SU-DHL-6 (cell line): ENCODE results near the gene DNAJC15.
"Not testable (repeated sequence)": the region's sequence is repeated elsewhere in the genome, so short reads cannot be mapped to it uniquely, and the experiment has no call there.

Experiments
- H2AFZ ChIP-seq: fragments of 200-600 bp; sonication (generic); 2 replicates; pipeline ENCODE4 v1.6.1; 2014; ENCODE audit warnings: low read depth, mild to moderate bottlenecking, moderate library complexity, mixed read lengths, antibody characterized with exemption, low read length; ENCODE audit not compliant: severe bottlenecking
- H3F3A ChIP-seq: fragments of 200-600 bp; shearing (Covaris generic); 2 replicates; pipeline ENCODE4 v1.6.0; 2016; ENCODE audit warnings: antibody characterized with exemption, mild to moderate bottlenecking; ENCODE audit not compliant: insufficient read depth
- H3K27ac ChIP-seq: fragments of 200-600 bp; sonication (generic); 2 replicates; pipeline ENCODE4 v1.5.1; 2016; ENCODE audit warnings: low read depth, mild to moderate bottlenecking, low read length, moderate library complexity, mixed read lengths
- H3K27me3 ChIP-seq: fragments of 200-600 bp; sonication (generic), shearing (Covaris generic); 2 replicates; pipeline ENCODE4 v1.6.0; 2014; ENCODE audit warnings: mild to moderate bottlenecking, low read length
- H3K36me3 ChIP-seq: fragments of 200-600 bp; sonication (generic); 2 replicates; pipeline ENCODE4 v1.6.1; 2014; ENCODE audit warnings: mild to moderate bottlenecking, low read length, mixed read lengths
- H3K4me2 ChIP-seq: fragments of 300-600, 200-600 bp; shearing (Covaris generic), sonication (generic); 2 replicates; pipeline ENCODE4 v1.6.0; 2014; ENCODE audit warnings: low read length, low read depth, mild to moderate bottlenecking; ENCODE audit not compliant: poor library complexity, severe bottlenecking
- H3K4me3 ChIP-seq: fragments of 200-600 bp; sonication (generic); 2 replicates; pipeline ENCODE4 v1.5.1; 2014; ENCODE audit warnings: antibody characterized with exemption, low read length, mild to moderate bottlenecking, mixed read lengths; ENCODE audit not compliant: insufficient read depth, poor library complexity, severe bottlenecking
- H3K79me2 ChIP-seq: fragments of 200-600 bp; sonication (generic); 2 replicates; pipeline ENCODE4 v1.6.1; 2014; ENCODE audit warnings: mild to moderate bottlenecking, low read length, moderate library complexity; ENCODE audit not compliant: insufficient read depth
- H3K9ac ChIP-seq: fragments of 200-600 bp; sonication (generic); 2 replicates; pipeline ENCODE4 v1.7.0; 2014; ENCODE audit warnings: mild to moderate bottlenecking, low read length
- H3K9me2 ChIP-seq: fragments of 200-600 bp; sonication (generic); replicated peaks from 2 replicates; pipeline ENCODE4 v1.6.1; 2014; ENCODE audit warnings: low read length; ENCODE audit not compliant: insufficient read depth
- H3K9me3 ChIP-seq: fragments of 200-600 bp; sonication (generic); 2 replicates; pipeline ENCODE4 v1.6.1; 2014; ENCODE audit warnings: low read length, mixed read lengths; ENCODE audit not compliant: insufficient read depth
- H4K20me1 ChIP-seq: fragments of 200-600 bp; sonication (generic); 2 replicates; pipeline ENCODE4 v1.6.1; 2014; ENCODE audit warnings: low read depth, mild to moderate bottlenecking, antibody characterized with exemption, low read length, moderate library complexity, mixed read lengths
- EZH2phosphoT487 ChIP-seq: fragments of 200-600 bp; sonication (generic), shearing (Covaris generic); conservative IDR thresholded peaks from 2 replicates; pipeline ENCODE4 v1.6.1; 2018; ENCODE audit warnings: mild to moderate bottlenecking, antibody characterized with exemption, low read length, moderate library complexity, mixed read lengths
- TF ChIP-seq, protein P1 (sequence below): fragments of 200-600 bp; sonication (generic); IDR thresholded peaks from one replicate; pipeline ENCODE4 v1.5.1; 2017; ENCODE audit warnings: antibody characterized with exemption, mild to moderate bottlenecking, low read length, moderate library complexity; ENCODE audit not compliant: insufficient read depth, poor library complexity, severe bottlenecking

DNAJC15 gene

GRCh38 chr13:43044720-43045301, 21.4 kb downstream of the DNAJC15 start:
- H3K4me2 ChIP-seq: peak overlapping the region; percentile 53
- peak overlapping the region; percentile 90 for H2AFZ ChIP-seq
- peak overlapping the region; percentile 44 for H3K9ac ChIP-seq
- H3K36me3 ChIP-seq: no peaks in the 10 kb centered on the region
- H3K9me3 ChIP-seq: no peaks in the 10 kb centered on the region
- no peaks in the 10 kb centered on the region for H3K27me3 ChIP-seq
- H3K27ac ChIP-seq: peak overlapping the region; percentile 41; the same call in 1 of the 2 replicates
- H3K79me2 ChIP-seq: no peaks in the 10 kb centered on the region
- no peaks in the 10 kb centered on the region for H3F3A ChIP-seq
- H4K20me1 ChIP-seq: no peaks in the 10 kb centered on the region
- H3K4me3 ChIP-seq: peak overlapping the region; percentile 37
- TF ChIP-seq, protein P1, sequence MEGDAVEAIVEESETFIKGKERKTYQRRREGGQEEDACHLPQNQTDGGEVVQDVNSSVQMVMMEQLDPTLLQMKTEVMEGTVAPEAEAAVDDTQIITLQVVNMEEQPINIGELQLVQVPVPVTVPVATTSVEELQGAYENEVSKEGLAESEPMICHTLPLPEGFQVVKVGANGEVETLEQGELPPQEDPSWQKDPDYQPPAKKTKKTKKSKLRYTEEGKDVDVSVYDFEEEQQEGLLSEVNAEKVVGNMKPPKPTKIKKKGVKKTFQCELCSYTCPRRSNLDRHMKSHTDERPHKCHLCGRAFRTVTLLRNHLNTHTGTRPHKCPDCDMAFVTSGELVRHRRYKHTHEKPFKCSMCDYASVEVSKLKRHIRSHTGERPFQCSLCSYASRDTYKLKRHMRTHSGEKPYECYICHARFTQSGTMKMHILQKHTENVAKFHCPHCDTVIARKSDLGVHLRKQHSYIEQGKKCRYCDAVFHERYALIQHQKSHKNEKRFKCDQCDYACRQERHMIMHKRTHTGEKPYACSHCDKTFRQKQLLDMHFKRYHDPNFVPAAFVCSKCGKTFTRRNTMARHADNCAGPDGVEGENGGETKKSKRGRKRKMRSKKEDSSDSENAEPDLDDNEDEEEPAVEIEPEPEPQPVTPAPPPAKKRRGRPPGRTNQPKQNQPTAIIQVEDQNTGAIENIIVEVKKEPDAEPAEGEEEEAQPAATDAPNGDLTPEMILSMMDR: no peak
- no peaks in the 10 kb centered on the region for H3K9me2 ChIP-seq

DNA sequence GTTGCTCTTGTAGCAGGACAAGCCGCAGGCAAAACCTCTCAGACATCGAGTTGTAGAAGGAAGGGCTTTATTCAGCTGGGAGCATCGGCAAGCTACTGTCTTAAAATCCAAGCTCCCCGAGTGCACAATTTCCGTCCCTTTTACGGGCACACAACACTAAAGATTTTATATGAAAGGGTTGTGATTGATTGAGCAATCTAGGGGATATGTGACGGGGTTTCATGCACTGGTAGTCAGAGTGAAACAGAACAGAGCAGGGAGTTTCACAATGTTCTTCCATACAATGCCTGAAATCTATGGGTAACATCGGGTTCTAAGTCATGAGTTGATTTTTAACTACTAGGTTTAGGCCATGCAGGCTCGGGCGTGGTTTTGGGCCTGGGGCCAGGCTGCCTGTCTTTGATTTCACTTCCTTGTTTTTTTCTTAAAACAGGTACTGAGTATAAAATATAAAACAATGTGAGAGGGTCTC, 22.0 kb downstream of the DNAJC15 start:
- not testable (repeated sequence) for H3K9me3 ChIP-seq, H4K20me1 ChIP-seq, H3K36me3 ChIP-seq, H3K27me3 ChIP-seq, H3K9me2 ChIP-seq, H3F3A ChIP-seq, H3K79me2 ChIP-seq
- Histone ChIP-seq H3K4me2 (peak overlapping the region; percentile 53), H3K4me3 (peak overlapping the region; percentile 37), H3K9ac (peak overlapping the region; percentile 44), H3K27ac (peak overlapping the region; percentile 41; the same call in 1 of the 2 replicates), H2AFZ (peak overlapping the region; percentile 90)

GRCh38 chr13:43046259-43046658, 22.9 kb downstream of the DNAJC15 start:
- no peaks in the 10 kb centered on the region; the same call in 1 of the 2 replicates for H3F3A ChIP-seq
- H3K4me3 ChIP-seq: no peak overlapping the region
- H3K9ac ChIP-seq: no peak overlapping the region
- no peak for TF ChIP-seq EZH2phosphoT487
- TF ChIP-seq, protein P1: no peak
- H3K36me3 ChIP-seq: no peaks in the 10 kb centered on the region
- no peak overlapping the region; the same call in 1 of the 2 replicates for H3K27ac ChIP-seq
- peak overlapping the region; percentile 53 for H3K4me2 ChIP-seq
- H2AFZ ChIP-seq: no peak overlapping the region
- no peaks in the 10 kb centered on the region for H3K27me3 ChIP-seq
- no peaks in the 10 kb centered on the region for H4K20me1 ChIP-seq
- no peaks in the 10 kb centered on the region for H3K9me2 ChIP-seq
- no peaks in the 10 kb centered on the region for H3K79me2 ChIP-seq
- no peaks in the 10 kb centered on the region for H3K9me3 ChIP-seq
